Activated naive CD4-positive, alpha-beta T cell treated with Interleukin-2 at 50 U/mL for 16 hours (primary cell): Measurements from ENCODE around the gene CNST.

Experiments
- DNase-seq: peaks from one replicate; pipeline ENCODE4 v3.0.0-alpha.2; 2020

CNST gene

GRCh38 chr1:246566128-246566812 is at the start of gene CNST, which contains the start of gene TFB2M:
CNST (plus strand) TSS chr1:246566456; CDS start chr1:246591563, 25,107 bp downstream.
TFB2M (minus strand) TSS chr1:246566261; CDS start chr1:246566138, 123 bp downstream.
- DNase-seq = peak; percentile 95

GRCh38 chr1:246517391-246517790 is 48.9 kb upstream of the CNST start:
- no peak for DNase-seq

GRCh38 chr1:246518456-246519205 is 47.6 kb upstream of the CNST start:
- no peak for DNase-seq

GRCh38 chr1:246519514-246519913 is 46.7 kb upstream of the CNST start:
- no peak for DNase-seq

GRCh38 chr1:246526380-246526779 is 39.9 kb upstream of the CNST start:
- DNase-seq = no peak

- DNase-seq = no peak
These were observed 39.3 kb upstream of the CNST start for GRCh38 chr1:246526915-246527314.

- DNase-seq = no peak
These were observed 38.7 kb upstream of the CNST start for GRCh38 chr1:246527402-246528088.

- no peak for DNase-seq
These were observed 37.1 kb upstream of the CNST start for GRCh38 chr1:246528933-246529731.

GRCh38 chr1:246530482-246530881 is 35.8 kb upstream of the CNST start:
- no peak for DNase-seq

GRCh38 chr1:246532519-246532918 is 33.7 kb upstream of the CNST start:
- DNase-seq = no peak

- DNase-seq = no peak
These were observed 32.8 kb upstream of the CNST start for GRCh38 chr1:246533371-246533905.

- no peak for DNase-seq
These were observed 32.1 kb upstream of the CNST start for GRCh38 chr1:246534114-246534513.

- DNase-seq = no peak
These were observed 28.8 kb upstream of the CNST start for GRCh38 chr1:246537441-246537840.

- no peak for DNase-seq
These were observed 28.4 kb upstream of the CNST start for GRCh38 chr1:246537887-246538286.

- no peak for DNase-seq
These were observed 25.3 kb upstream of the CNST start for GRCh38 chr1:246540738-246541491.

GRCh38 chr1:246544001-246544400 is 22.3 kb upstream of the CNST start:
- no peak for DNase-seq

- no peak for DNase-seq
These were observed 16.6 kb upstream of the CNST start for GRCh38 chr1:246549665-246550064.

- DNase-seq = no peak
These were observed 15.9 kb upstream of the CNST start for GRCh38 chr1:246550402-246550801.

GRCh38 chr1:246552110-246552509 is 14.1 kb upstream of the CNST start:
- DNase-seq = no peak

- no peak for DNase-seq
These were observed 12.1 kb upstream of the CNST start for GRCh38 chr1:246554201-246554600.

- no peak for DNase-seq
These were observed 8.2 kb upstream of the CNST start for GRCh38 chr1:246558041-246558440.

- DNase-seq = no peak
These were observed 6.9 kb upstream of the CNST start for GRCh38 chr1:246559310-246559709.
